ENCODE measurements around the gene LIMS2.

The LIMS2 gene

DNA sequence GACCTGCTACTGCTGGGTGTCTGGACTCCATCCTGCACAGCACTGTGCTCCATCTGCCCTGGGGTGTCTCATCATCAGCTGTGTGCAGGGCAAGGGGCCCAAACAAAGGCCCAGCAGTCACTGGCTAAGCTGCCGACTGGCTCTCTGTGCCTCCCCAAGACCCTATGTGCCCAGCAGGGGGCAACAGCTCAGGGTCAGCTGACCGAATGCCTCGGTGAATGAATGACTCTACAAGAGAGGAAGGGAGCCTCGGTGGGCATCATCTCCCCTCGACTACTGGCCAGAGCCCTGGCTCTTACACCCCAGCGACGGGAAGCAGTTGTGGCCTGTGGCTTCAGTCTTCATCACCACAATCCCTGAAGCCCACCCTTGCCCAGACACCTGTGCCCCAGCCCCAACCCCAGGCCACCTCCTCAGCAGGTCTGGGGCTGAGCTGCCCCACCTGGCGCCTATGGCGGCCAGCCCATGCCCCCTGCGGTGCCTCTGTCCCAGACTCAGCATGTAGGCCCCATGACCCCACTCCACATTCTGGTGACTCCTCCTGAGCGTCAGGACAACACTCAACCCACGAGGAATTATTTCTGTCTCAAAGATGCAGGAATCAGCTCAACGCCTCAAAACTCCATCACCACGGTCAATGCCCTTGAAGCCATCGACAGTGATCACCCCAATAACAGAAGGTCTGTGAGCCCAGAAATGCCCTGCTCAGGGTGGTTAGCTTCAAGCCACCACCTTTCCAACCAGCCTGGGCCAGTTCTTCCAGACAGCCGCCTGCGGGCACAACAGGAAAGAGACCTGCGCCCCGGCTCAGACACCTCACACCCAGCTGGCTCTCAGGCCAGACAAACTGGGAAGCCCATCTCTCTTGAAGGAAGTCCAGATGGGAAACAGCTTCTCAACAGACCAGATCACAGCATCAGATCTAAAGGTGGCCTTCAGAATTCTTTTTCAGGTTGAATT is 31.0 kb downstream of the LIMS2 start:
- no peak for DNase-seq (ENCODE audit: low read depth)
- TF ChIP-seq, protein P1, sequence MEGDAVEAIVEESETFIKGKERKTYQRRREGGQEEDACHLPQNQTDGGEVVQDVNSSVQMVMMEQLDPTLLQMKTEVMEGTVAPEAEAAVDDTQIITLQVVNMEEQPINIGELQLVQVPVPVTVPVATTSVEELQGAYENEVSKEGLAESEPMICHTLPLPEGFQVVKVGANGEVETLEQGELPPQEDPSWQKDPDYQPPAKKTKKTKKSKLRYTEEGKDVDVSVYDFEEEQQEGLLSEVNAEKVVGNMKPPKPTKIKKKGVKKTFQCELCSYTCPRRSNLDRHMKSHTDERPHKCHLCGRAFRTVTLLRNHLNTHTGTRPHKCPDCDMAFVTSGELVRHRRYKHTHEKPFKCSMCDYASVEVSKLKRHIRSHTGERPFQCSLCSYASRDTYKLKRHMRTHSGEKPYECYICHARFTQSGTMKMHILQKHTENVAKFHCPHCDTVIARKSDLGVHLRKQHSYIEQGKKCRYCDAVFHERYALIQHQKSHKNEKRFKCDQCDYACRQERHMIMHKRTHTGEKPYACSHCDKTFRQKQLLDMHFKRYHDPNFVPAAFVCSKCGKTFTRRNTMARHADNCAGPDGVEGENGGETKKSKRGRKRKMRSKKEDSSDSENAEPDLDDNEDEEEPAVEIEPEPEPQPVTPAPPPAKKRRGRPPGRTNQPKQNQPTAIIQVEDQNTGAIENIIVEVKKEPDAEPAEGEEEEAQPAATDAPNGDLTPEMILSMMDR (IDR thresholded peaks at IDR 0.05; ENCODE audit: insufficient read depth, low read depth, low read length, missing control alignments): no peak
- H3K4me3 ChIP-seq (ENCODE audit: low read depth, low read length): no peak overlapping the region

GRCh38 chr2:127643439-127644065 is 31.8 kb downstream of the LIMS2 start:
- no peak overlapping the region for H3K4me3 ChIP-seq (ENCODE audit: low read depth, low read length)
- TF ChIP-seq, protein P1 (IDR thresholded peaks at IDR 0.05; ENCODE audit: insufficient read depth, low read depth, low read length, missing control alignments): no peak
- no peak for DNase-seq (ENCODE audit: low read depth)

DNA sequence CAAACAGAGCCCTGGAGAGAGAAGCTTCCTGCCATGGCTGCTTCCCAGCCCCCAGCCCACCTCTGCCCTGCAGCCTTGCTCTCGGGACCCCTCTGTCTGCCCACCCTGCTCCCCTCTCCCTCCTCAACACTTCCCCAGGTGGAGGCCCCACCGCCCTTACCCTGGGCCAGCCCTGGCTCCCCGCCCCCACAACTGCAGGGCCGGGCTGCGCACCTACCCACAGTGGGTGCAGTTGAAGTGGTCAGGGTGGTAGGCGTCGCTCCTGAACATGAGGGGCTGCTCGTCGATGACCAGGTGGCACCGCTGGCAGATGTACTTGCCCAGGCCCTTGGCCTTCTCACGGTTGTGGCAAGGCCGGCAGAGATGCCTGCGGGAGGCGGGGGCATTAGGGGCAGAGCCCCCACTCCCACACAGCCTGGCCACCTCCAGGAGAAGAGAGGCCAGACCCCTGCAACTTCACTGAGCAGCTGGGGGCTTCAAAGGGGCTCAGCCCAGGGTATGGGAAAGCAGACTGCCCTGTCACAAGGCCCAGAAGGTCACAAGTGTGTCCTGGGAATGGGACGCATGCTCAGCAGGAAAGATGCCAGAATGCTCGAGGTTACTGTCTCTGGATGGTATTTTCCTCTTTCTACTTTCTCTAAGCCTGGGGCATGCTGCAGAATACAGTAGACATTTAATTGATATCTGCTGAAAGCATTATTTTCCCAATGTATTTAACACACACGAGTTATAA is 32.5 kb downstream of the LIMS2 start:
- TF ChIP-seq, protein P1 (IDR thresholded peaks at IDR 0.05; ENCODE audit: insufficient read depth, low read depth, low read length, missing control alignments): no peak
- no peak for DNase-seq (ENCODE audit: low read depth)
- H3K4me3 ChIP-seq (ENCODE audit: low read depth, low read length): no peak overlapping the region

GRCh38 chr2:127641846-127642507 is 33.4 kb downstream of the LIMS2 start:
- DNase-seq (ENCODE audit: low read depth): no peak
- TF ChIP-seq, protein P1 (IDR thresholded peaks at IDR 0.05; ENCODE audit: insufficient read depth, low read depth, low read length, missing control alignments): no peak
- H3K4me3 ChIP-seq (ENCODE audit: low read depth, low read length): no peak overlapping the region

GRCh38 chr2:127641133-127641532 is 34.2 kb downstream of the LIMS2 start:
- DNase-seq (ENCODE audit: low read depth): no peak
- TF ChIP-seq, protein P1 (IDR thresholded peaks at IDR 0.05; ENCODE audit: insufficient read depth, low read depth, low read length, missing control alignments): no peak
- no peak overlapping the region for H3K4me3 ChIP-seq (ENCODE audit: low read depth, low read length)
